ENCODE measurements around the gene ALLC.

GRCh38 chr2:3631851-3632659 lies 25.9 kb upstream of the ALLC start:
- TF ChIP-seq, protein P1, sequence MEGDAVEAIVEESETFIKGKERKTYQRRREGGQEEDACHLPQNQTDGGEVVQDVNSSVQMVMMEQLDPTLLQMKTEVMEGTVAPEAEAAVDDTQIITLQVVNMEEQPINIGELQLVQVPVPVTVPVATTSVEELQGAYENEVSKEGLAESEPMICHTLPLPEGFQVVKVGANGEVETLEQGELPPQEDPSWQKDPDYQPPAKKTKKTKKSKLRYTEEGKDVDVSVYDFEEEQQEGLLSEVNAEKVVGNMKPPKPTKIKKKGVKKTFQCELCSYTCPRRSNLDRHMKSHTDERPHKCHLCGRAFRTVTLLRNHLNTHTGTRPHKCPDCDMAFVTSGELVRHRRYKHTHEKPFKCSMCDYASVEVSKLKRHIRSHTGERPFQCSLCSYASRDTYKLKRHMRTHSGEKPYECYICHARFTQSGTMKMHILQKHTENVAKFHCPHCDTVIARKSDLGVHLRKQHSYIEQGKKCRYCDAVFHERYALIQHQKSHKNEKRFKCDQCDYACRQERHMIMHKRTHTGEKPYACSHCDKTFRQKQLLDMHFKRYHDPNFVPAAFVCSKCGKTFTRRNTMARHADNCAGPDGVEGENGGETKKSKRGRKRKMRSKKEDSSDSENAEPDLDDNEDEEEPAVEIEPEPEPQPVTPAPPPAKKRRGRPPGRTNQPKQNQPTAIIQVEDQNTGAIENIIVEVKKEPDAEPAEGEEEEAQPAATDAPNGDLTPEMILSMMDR (IDR thresholded peaks at IDR 0.05), result no peak
- TF ChIP-seq, protein P2, sequence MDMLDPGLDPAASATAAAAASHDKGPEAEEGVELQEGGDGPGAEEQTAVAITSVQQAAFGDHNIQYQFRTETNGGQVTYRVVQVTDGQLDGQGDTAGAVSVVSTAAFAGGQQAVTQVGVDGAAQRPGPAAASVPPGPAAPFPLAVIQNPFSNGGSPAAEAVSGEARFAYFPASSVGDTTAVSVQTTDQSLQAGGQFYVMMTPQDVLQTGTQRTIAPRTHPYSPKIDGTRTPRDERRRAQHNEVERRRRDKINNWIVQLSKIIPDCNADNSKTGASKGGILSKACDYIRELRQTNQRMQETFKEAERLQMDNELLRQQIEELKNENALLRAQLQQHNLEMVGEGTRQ (IDR thresholded peaks at IDR 0.05), result no peak
- TF ChIP-seq RCOR1 (IDR thresholded peaks at IDR 0.05; ENCODE audit: low read depth, low read length), result no peak

Data from A549 (cell line).